Thymus (tissue), 11 donors: ENCODE results near the gene SPAG17. TPM values are rescaled to one million over a fixed set of nuclear protein-coding genes. Genes with fewer than 3 reads are reported as not detected.

Experiments used
- DNase-seq, 9 donors: peaks; one replicate each; pipeline ENCODE4 v3.0.0-alpha.2; 2013; ENCODE audit warnings: low spot score in 9 of 9, low read depth in 6 of 9, missing footprints in 1 of 9
- H3K27ac ChIP-seq, 2 donors: one replicate each; pipeline ENCODE4 v1.5.1; 2013; ENCODE audit warnings: control low read depth in 1 of 2, low read depth in 1 of 2, low read length in 1 of 2, mild to moderate bottlenecking in 1 of 2, moderate library complexity in 1 of 2
- H3K27me3 ChIP-seq, 2 donors: one replicate each; pipeline ENCODE4 v1.5.1; 2013; ENCODE audit warnings: low read length in 1 of 2; ENCODE audit not compliant: control insufficient read depth in 2 of 2, insufficient read depth in 1 of 2
- H3K36me3 ChIP-seq, 2 donors: one replicate each; pipeline ENCODE4 v1.5.1; 2013; ENCODE audit warnings: low read length in 1 of 2, mild to moderate bottlenecking in 1 of 2, moderate library complexity in 1 of 2; ENCODE audit not compliant: control insufficient read depth in 2 of 2, insufficient read depth in 2 of 2
- H3K4me1 ChIP-seq, 2 donors: one replicate each; pipeline ENCODE4 v1.5.1; 2013; ENCODE audit warnings: low read length in 2 of 2; ENCODE audit not compliant: control insufficient read depth in 2 of 2, insufficient read depth in 2 of 2
- H3K4me3 ChIP-seq, 2 donors: one replicate each; pipeline ENCODE4 v1.5.1; 2013; ENCODE audit warnings: low read length in 2 of 2, control low read depth in 1 of 2, mild to moderate bottlenecking in 1 of 2
- H3K9me3 ChIP-seq, 2 donors: one replicate each; pipeline ENCODE4 v1.5.1; 2013; ENCODE audit warnings: low read length in 1 of 2, mild to moderate bottlenecking in 1 of 2; ENCODE audit not compliant: control insufficient read depth in 2 of 2, insufficient read depth in 1 of 2
- WGBS: extraction: QIAGEN DNeasy Blood & Tissue Kit; methylation state at CpG from one replicate; pipeline ENCODE4 v1.1.7; 2013; 5-methylcytosine and 5-hydroxymethylcytosine counted together
- polyA plus RNA-seq: library from polyadenylated mRNA; stranded (reverse); fragments of 200-250 nt; gene quantifications from one replicate; pipeline ENCODE4 v1.2.3, GENCODE V29; 2013
- total RNA-seq: library from RNA; stranded (reverse); fragments of 120-200 nt; gene quantifications from one replicate; pipeline ENCODE4 v1.2.4, GENCODE V29; 2013
- donor health status: healthy.

The SPAG17 gene
- total and polyA plus RNA-seq, 2 donors = 0.33 to 0.50 TPM

DNA sequence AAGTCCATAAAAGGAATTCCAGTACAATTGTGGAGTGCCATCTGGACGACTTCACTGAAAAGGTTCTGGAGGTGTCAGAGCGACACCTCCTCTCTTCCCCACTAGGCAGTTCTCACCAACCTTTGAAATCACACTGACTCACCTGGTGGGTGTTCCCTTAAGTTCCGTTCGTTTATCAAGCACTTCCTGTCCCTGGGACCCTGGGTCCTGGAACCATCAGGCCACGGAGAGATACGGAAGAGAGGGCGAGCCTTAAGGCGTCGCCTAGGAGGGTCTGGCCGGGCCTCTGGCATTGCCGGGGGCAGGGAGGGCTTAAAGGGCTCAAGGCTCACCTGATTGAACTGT lies 317 bp downstream of the SPAG17 start:
- Histone ChIP-seq H3K36me3 (no peaks in the 10 kb centered on the region), H3K4me1 (peaks cover 0 to 11% of the 10 kb centered on the region in 2 donors), H3K4me3 (no peak overlapping the region), H3K9me3 (no peaks in the 10 kb centered on the region), H3K27ac (no peak overlapping the region), H3K27me3 (no peaks in the 10 kb centered on the region)
- DNase-seq = peak in 1 of 9 donors; percentile 7
- WGBS = 68% methylated on average over 11 of the region's 11 CpGs

DNA sequence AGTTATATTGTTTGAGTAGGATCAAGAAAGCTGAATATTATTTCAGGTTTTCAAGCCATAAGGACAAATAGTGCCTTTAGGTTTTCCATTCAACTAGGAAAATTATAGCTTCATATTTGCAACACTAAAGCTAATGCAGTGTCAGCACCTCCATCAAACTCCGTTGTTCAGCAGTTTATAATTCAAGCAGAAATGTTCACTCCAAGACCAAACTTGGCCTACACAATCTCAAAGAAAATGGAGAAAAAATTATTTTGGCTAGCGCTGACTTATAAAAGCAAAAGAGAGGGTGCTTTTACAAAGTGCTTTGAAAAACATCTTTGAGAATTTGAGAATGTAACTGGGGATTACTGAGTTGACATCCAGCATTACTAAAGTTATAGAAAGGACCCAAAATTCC lies 1.4 kb downstream of the SPAG17 start:
- Histone ChIP-seq H3K27me3 (no peaks in the 10 kb centered on the region), H3K4me3 (no peak overlapping the region), H3K4me1 (peaks cover 0 to 11% of the 10 kb centered on the region in 2 donors), H3K36me3 (no peaks in the 10 kb centered on the region), H3K27ac (no peak overlapping the region), H3K9me3 (no peaks in the 10 kb centered on the region)
- no peak for DNase-seq
- WGBS = 94% methylated on average over 2 of the region's 2 CpGs

DNA sequence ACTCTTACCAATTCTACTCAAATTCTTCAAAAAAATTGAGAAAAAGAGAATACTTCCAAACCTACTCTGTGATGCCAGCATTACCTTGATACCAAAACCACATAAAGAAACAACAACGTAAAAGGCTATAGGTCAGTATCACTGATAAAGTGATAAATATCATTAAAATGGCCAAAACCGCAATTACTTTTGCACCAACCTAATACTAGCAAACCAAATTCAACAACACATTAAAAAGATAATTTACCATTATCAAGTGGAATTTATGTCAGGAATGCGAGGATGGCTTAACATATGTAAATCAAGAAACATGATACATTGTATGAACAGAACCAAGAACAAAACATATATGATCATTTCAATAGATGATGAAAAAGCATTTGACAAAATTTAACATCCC lies 7.0 kb downstream of the SPAG17 start:
- WGBS = 98% methylated on average over 3 of the region's 3 CpGs
- H3K9me3 ChIP-seq = no peaks in the 10 kb centered on the region

DNA sequence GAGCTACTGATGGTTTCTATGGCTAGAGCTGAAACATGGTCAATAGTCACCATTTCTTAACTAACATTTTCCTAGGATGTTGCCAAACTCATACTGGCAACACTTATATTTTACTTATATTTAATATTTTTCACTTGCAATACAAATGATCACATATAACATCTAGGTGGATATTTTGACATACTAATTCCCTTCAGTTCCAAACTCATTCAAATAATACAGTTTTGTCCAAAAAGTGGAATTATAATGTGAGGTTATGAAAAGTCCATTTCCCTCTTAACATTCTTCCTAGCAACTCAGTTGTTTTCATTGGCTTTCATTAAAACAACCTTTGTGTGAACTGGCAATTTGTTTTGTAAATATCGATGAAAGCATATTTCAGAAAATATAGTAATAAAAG lies 16.0 kb downstream of the SPAG17 start:
- Histone ChIP-seq H3K27ac (no peak overlapping the region), H3K27me3 (no peaks in the 10 kb centered on the region), H3K4me3 (no peak overlapping the region), H3K36me3 (no peaks in the 10 kb centered on the region), H3K4me1 (no peaks in the 10 kb centered on the region), H3K9me3 (no peaks in the 10 kb centered on the region)
- 94% methylated on average over 1 of the region's 1 CpG for WGBS
- DNase-seq = no peak

More for the DNA sequence above, 7.0 kb downstream of the SPAG17 start:
- Histone ChIP-seq H3K4me3 (no peak overlapping the region), H3K36me3 (no peaks in the 10 kb centered on the region), H3K27me3 (no peaks in the 10 kb centered on the region), H3K4me1 (no peaks in the 10 kb centered on the region), H3K27ac (no peak overlapping the region)
- DNase-seq = no peak

DNA sequence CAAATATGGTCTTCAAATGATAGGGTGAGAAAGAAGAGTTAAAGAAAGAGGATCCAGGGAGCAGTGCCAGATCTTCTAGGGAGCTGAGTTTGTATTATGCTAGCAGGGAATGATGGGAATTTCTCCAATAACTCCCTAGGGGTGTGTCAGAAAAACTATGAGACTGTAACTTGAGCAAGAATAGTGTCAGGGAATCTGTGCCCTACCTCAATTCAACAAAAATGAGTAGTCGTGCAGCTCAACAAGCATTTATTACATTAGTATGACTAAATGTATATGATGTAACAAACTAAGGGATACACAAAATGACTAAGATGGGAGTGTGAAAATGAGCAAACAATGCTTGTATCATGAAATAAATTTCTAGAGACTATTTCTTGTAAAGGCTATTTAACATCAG lies 24.2 kb downstream of the SPAG17 start:
- Histone ChIP-seq H3K36me3 (no peaks in the 10 kb centered on the region), H3K4me3 (no peak overlapping the region), H3K9me3 (no peaks in the 10 kb centered on the region), H3K27me3 (no peaks in the 10 kb centered on the region), H3K4me1 (no peaks in the 10 kb centered on the region), H3K27ac (no peak overlapping the region)
- DNase-seq = no peak
- WGBS = 96% methylated on average over 1 of the region's 1 CpG

DNA sequence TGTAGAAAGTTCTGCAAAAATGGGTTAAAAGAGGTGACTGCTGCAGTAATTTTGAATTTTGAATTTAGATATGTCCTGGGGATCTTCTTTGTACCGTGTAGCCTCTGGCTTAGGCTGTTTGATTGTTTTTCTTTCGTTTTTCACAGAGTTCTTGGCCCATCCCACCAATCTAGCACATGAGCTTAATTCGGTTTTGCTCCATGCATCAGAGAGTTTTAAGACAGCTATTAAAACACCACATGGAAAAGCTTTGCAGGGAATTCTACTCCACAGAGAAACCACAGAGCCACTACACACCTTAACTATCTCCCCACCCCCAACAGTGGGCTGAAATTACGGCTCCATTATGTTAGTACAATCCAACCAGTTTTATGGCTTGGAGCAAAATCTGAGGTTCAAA lies 25.5 kb downstream of the SPAG17 start:
- Histone ChIP-seq H3K27me3 (no peaks in the 10 kb centered on the region), H3K27ac (no peak overlapping the region), H3K36me3 (no peaks in the 10 kb centered on the region), H3K9me3 (no peaks in the 10 kb centered on the region), H3K4me3 (no peak overlapping the region), H3K4me1 (no peaks in the 10 kb centered on the region)
- WGBS = 85% methylated on average over 4 of the region's 4 CpGs
- DNase-seq = no peak

DNA sequence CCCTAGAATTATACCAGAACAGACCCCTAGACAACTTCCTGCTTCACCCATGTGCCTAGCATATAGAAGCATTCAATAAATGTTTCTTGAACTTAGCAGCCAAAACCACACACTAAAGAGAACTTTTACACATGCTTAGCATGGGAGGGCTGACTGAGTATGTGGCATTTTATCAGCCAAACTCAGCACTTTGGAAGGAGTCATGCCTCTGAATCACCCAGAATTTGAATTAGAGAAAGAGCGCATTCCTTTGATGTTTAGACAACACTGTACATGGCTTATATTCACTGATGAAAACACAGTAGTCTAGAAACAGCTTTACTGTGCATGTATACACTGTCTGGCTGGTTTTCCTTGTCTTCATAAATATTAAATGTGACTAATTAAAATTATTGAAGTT lies 26.1 kb downstream of the SPAG17 start:
- no peak overlapping the region for H3K27ac ChIP-seq
- no peak overlapping the region for H3K4me3 ChIP-seq
- 97% methylated on average over 1 of the region's 1 CpG for WGBS
- H3K27me3 ChIP-seq = no peaks in the 10 kb centered on the region
- H3K36me3 ChIP-seq = no peaks in the 10 kb centered on the region
- no peak for DNase-seq
- no peaks in the 10 kb centered on the region for H3K9me3 ChIP-seq
- no peaks in the 10 kb centered on the region for H3K4me1 ChIP-seq

DNA sequence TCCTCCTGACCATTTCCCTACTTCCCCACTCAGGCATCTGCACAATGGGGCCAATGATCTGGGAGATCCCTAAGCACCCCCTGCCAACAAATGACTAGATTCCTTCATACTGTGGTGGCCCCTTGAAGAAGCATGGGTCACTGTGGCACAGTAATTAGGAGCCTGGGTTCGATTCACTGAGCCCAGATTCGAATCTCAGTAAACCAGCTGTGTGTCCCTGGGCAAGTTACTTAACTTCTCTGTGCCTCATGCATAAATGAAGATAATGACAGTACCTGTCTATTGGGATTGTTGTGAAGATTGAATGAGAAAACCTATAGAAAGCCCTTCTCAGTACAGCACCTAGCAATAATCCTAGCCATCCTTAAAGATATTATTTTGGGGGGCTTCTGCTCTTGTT lies 27.5 kb downstream of the SPAG17 start:
- Histone ChIP-seq H3K27ac (no peak overlapping the region), H3K36me3 (no peaks in the 10 kb centered on the region), H3K9me3 (no peaks in the 10 kb centered on the region), H3K4me3 (no peak overlapping the region), H3K4me1 (no peaks in the 10 kb centered on the region), H3K27me3 (no peaks in the 10 kb centered on the region)
- 82% methylated on average over 2 of the region's 2 CpGs for WGBS
- no peak for DNase-seq

DNA sequence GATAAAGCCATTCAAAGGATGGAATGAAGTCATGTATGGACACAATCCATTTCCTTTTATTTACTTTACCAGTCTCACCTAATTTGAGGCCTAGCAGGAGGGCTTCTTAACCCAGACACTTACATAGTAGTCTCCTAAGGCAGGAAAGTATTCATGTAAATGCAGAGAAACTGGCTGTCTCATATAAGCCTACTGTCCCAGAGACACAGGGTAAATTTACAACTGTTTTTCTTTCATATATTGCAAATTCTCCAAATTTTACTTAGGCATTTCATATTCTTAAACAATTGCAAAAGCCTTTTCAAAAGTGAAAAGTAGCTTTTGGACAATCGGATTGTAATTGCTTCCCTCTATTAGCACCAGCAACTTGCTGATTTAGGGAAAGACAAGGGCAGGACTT lies 29.9 kb downstream of the SPAG17 start:
- no peak for DNase-seq
- H3K27ac ChIP-seq = no peak overlapping the region
- H3K4me1 ChIP-seq = no peaks in the 10 kb centered on the region
- H3K9me3 ChIP-seq = no peaks in the 10 kb centered on the region
- no peaks in the 10 kb centered on the region for H3K27me3 ChIP-seq
- no peaks in the 10 kb centered on the region for H3K36me3 ChIP-seq
- WGBS = 95% methylated on average over 1 of the region's 1 CpG
- no peak overlapping the region for H3K4me3 ChIP-seq

DNA sequence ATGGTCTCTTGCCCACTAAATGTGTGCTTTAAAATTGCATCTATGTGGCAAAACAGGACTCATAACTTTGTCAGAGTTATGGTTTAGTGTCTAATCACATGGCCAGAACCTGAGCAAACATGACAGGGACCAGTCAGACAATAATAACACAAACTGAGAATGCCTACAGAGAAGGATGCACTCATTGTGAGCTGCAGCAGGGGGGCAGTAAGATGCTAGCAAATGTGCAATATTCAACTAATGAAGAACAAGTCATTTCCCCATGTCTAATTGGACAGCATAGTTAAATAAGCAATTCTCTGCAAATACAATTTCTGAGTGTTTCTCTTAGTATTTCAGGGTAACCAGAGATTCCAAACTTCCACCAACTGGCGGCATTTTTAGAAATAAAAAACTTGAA lies 30.8 kb downstream of the SPAG17 start:
- Histone ChIP-seq H3K9me3 (no peaks in the 10 kb centered on the region), H3K4me3 (no peak overlapping the region), H3K27me3 (no peaks in the 10 kb centered on the region), H3K4me1 (no peaks in the 10 kb centered on the region), H3K36me3 (no peaks in the 10 kb centered on the region), H3K27ac (no peak overlapping the region)
- DNase-seq = no peak
- 95% methylated on average over 1 of the region's 1 CpG for WGBS
